Stimulated activated CD8-positive, alpha-beta memory T cell treated with anti-CD3 and anti-CD28 coated beads, Interleukin-7, amount 100 ng/mL, for 1 hour (primary cell): Measurements from ENCODE around the gene NFAT5.
"Not testable (repeated sequence)": the region's sequence is repeated elsewhere in the genome, so short reads cannot be mapped to it uniquely, and the experiment has no call there.

Experiments used
- DNase-seq, 2 donors: peaks; one replicate each; pipeline ENCODE4 v3.0.0-alpha.2; 2020; ENCODE audit warnings: low read depth in 2 of 2

NFAT5 gene

GRCh38 chr16:69706256-69706974, 140.6 kb downstream of the NFAT5 start:
- no peak for DNase-seq

DNA sequence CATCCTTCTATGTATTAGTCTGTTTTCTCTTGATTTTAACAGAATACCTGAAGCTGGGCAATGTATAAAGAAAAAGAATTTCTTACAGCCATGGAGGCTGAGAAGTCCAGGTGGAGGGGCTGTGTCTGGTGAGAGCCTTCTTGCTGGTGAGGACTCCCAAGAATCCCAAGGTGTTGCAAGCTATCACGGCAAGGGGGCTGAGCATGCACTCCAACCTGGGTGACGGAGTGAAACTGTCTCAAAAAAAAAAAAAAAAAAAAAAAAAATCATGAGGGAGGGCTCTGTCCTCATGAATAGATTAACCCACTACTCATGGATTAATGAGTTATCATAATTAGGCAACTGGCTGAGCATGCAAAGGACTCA, 141.2 kb downstream of the NFAT5 start:
- DNase-seq = no peak

DNA sequence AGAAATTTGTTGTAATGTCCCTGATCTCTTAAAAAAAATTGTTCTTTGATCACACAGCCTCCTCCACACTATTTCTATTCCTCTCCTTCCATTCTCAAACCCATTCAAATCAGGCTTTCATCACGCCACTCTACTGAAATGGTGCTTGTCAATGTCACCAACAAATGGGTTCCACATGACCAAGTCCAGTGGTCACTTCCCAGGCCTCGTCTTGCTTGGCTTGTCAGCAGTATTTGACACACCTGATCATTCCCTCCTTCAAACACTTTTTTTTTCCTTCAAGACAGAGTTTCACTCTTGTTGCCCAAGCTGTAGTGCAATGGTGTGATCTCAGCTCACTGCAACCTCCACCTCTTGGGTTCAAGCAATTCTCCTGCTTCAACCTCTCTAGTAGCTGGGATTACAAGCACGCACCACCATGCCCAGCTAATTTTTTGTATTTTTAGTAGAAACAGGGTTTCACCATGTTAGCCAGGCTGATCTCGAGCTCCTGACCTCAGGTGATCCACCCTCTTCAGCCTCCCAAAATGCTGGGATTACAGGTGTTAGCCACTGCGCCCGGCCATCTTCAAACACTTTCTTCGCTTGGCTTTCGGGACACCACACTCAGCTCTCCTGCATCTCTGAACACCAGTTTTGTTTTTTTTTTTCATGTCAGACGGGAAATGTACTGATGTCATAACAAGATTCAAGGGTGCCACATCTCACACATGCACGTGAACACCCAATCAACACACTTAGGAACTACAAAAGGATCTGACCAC, 142.3 kb downstream of the NFAT5 start:
- no peak for DNase-seq

DNA sequence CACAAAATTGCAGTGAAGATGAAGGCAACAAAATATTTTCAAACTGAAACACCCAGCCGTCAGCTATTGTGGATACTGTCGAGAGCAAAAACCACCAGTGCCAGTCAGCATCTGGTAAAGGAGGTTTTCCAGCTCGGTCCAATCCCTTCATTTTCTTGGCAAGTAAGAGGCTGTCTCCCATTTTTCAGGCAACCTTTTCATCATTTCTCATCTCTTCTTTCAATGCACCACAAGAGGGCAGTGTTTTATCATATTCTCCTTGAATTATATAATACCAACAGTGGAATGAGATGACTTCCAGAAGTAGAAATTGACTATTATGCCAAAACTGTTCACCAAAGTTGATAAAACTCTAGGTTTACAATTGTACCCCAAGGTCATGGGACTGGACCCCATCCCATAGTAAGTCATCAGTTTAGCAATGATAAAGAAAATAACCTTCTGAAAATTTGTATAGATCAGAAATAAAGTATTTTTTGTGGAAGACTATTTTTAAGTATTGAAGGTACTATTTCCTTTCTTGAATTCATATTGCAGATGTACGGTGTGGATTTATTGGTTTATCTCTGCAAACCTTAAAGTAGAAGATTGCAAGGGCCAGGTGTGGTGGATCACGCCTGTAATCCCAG, 143.8 kb downstream of the NFAT5 start:
- DNase-seq = no peak

DNA sequence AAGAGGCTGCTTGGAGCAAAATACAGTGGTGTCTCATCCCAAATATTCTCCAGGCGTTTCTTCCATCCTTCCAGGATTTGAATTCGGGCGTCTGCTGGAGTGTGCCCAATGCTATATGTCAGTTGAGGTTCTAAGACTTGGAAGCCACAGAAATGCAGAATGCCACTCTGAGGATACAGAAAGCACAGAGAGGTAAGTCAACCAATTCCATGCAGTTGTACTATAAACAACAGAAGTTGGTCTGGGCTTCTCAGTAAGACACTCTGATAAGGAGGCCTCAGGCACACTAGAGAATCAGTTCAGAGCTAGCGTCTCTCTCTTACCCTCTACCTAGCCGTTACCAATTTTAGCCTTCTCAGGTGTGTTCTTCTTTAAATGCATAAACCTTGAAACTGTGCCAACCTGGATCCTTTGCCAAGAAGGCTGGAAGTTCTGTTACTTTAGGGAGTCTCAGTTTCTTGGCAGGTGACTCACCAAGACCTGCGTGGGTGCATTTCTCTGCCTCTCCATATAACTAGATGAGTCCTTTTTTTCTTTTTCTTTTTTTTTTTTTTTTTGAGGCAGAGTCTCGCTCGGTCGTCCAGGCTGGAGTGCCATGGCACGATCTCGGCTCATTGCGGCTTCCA, 145.5 kb downstream of the NFAT5 start:
- no peak for DNase-seq

GRCh38 chr16:69712277-69712676, 146.5 kb downstream of the NFAT5 start:
- no peak for DNase-seq

DNA sequence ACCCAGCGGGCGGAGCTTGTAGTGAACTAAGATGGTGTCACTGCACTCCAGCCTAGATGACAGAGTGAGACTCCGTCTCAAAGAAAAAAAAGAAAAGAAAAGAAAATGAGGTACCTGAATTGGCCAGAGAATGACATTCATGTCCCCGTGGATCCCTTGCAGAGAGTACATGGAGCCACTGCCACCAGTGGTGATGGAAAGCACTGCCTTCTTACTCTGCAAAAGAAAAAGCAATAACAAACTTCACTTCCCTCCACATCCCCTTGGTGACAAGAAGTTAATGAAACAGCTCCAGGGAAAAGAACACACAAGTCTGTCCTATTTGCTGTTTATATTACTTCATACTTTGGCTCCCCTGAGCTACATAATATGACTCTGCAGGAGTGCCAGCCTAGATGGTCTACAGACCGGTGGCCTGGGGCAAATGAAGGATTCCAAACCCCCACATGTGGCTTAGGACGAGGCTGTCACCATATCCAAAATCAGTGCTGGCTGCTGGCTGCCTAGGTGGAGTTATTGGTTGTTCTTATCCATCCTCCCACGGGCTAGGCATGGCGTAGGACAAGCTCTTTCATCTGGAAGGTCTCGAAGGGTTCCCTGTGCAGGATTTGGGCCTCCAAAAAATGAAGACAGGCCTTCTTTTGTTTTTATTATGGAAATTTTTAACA, 147.3 kb downstream of the NFAT5 start:
- no peak for DNase-seq

GRCh38 chr16:69717066-69717465, 151.3 kb downstream of the NFAT5 start:
- no peak for DNase-seq

GRCh38 chr16:69718111-69718764, 152.5 kb downstream of the NFAT5 start:
- DNase-seq = no peak

GRCh38 chr16:69720822-69721430, 155.2 kb downstream of the NFAT5 start:
- no peak for DNase-seq

DNA sequence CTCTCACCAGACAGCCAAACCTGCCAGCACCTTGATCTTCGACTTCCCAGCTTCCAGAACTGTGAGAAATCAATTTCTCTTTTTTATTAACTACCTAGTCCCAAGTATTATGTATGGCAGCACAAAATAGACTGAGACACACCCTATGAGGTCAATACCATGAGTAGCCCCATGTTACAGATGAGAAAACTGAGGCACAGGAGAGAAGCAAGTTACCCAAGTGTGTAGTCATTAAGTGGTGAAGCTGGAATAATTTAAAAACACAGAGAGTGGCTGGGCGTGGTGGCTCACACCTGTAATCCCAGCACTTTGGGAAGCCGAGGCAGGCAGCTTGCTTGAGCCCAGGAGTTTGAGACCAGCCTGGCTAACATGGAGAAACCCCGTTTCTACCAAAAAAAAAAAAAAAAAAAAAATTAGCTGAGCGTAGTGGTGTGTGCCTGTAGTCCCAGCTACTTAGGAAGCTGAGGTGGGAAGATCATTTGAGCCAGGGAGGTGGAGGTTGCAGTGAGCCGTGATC, 155.7 kb downstream of the NFAT5 start:
- no peak for DNase-seq

GRCh38 chr16:69724414-69724873, 158.7 kb downstream of the NFAT5 start:
- DNase-seq = no peak

DNA sequence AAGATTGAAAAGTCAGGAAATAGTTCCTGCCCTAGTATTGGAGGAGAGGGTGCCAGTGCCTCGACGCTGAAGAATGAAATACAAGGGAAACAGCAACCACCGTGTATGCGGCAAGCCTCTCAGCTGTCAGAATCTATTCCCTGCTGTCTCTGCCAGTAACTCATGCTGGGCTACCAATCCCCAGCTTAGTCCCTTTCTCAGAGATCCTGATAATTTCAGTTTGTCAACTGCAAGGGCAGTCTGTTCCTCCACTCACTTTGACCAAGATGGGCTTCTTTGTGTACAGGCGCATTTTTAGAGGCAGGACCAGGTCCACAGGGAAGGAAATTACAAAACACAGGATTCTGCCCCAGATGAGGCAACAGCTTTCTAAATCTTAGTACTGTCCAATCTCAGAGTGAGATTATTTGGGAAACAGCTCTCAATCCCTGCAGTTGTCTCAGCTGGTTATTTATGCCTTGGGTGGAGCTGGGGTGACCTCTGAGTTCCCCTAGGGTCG, 159.3 kb downstream of the NFAT5 start:
- DNase-seq = no peak

DNA sequence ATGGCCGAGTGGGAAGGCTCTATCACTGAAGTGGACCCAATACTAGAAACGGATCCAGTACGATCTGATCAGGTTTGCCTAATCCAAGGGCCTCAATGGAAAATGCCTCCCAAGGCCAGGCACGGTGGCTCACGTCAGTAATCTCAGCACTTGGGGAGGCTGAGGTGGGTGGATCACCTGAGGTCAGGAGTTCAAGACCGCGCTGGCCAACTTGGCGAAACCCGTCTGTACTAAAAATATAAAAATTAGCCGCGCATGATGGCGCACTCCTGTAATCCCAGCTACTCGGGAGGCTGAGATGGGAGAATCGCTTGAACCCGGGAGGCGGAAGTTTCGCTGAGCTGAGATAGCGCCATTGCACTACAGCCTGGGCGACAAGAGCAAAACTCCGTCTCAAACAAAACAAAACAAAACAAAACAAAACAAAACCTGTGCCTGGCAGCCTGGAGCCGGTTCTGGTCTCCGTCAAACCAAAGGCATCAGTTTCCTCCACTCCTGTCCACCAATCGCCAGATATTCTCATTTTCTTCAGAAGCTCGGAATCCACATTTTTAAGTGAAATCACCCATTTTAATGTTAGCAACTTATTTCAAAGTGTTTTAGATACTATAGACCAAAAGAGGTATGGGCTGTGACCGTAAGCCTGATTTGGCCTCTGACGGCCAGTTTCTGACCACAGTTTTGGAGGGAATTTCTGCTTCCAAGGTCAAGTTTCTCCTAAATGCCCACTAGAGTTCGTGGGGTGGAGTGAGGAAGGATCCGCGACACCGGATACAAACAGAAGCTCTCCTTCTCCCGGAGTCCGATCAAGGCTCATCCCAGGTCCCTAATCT, 159.9 kb downstream of the NFAT5 start:
- DNase-seq = no peak

DNA sequence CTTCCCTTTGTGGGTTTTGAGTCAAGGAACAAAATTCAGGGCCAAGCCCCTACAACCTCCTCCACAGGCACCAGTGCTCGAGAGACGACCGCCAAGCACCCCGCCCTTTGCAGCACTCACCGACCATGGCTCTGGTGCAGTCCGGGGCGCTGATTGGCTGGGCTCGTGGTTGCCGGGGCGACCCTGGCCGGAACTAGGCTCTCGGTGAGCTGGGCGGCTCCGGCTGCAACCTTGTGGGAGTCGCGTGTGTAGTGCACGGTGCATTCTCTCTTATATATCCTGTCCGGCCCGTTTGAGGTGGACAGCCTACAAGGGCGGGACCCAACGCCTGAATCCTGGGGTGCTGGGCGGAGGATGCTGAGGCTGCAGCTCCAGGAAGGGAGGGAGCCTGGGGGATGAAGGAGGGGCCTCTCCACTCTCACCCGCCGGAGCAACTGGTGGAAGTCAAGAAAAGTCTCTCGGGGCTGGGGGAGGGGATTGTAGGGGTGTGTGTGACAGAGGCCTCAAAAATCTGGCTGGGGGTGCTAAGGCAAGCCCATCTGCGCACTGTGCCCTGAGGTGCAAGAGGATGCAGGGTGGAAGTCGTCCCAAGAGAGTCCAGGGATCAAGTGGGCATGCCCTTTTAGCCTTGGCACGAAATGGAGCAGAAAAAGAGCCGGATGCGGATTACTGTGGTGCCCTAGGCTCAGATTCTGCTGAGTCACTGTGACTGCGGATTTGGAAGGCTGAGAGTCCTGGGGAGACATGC, 160.7 kb downstream of the NFAT5 start, which contains the start of gene NQO1:
TSS of gene NQO1 (minus strand) at position 248 of the 748 bp plus-strand sequence. CDS start at position 127, 121 bp downstream.
- DNase-seq = peak; percentile 68 to 69

DNA sequence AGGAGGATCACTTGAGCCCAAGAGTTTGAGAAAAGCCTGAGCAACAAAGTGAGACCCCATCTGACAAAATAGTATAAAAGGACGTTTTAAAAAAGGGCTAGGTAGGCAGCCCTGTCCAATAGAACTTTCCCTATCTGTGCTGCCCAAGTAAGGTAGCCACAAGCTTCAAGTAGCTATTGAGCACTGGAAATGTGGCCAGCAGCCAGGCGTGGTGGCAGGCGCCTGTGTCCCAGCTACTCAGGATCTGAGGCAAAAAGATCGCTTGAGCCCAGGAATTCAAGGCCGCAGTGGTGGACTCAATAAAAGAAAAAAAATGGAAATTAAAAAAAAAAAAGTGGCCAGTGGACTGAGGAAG, 162.1 kb downstream of the NFAT5 start:
- no peak for DNase-seq

- not testable (repeated sequence) for DNase-seq
These were observed 163.3 kb downstream of the NFAT5 start for GRCh38 chr16:69729030-69729429.

DNA sequence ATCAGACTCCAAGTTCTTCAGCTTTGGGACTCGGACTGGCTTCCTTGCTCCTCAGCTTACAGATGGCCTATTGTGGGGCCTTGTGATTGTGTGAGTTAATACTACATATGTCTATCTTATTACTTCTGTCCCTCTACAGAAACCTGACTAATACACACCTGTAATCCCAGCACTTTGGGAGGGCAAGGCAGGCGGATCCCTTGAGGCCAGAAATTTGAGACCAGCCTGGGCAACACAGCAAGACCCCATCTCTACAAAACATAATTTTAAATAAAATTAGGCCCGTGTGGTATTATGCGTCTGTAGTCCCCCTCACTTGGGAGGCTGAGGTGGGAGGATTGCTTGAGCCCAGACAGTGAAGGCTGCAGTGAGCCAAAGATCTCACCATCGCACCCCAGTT, 165.5 kb downstream of the NFAT5 start:
- not testable (repeated sequence) for DNase-seq

GRCh38 chr16:69732101-69732500, 166.3 kb downstream of the NFAT5 start:
- DNase-seq = no peak
